Gastroesophageal sphincter (tissue), 4 donors: ENCODE results near the gene MRPL48. TPM values are rescaled to one million over a fixed set of nuclear protein-coding genes. Genes with fewer than 3 reads are reported as not detected.

Source experiments
- ATAC-seq: fragments of 150-250 bp; one replicate; pipeline ENCODE4 v1.9.1; 2016; ENCODE audit warnings: mild to moderate bottlenecking, moderate library complexity
- H3K27ac ChIP-seq, 4 donors: fragments of 200-600 bp; sonication (generic) in 3 of 4; 1 replicate in 3 of 4; 2 replicates in 1 of 4; pipeline ENCODE4 v1.5.1; 2016 to 2019
- H3K27me3 ChIP-seq: fragments of 200-600 bp; sonication (generic); one replicate; pipeline ENCODE4 v1.5.1; 2019
- H3K36me3 ChIP-seq, 2 donors: fragments of 200-600 bp; sonication (generic); one replicate each; pipeline ENCODE4 v1.5.1; 2019; ENCODE audit warnings: control low read depth in 1 of 2
- H3K4me1 ChIP-seq, 3 donors: fragments of 200-600 bp; sonication (generic); 1 replicate in 2 of 3; 2 replicates in 1 of 3; pipeline ENCODE4 v1.5.1; 2016 to 2019; ENCODE audit warnings: control low read depth in 2 of 3
- H3K4me3 ChIP-seq, 2 donors: fragments of 200-600 bp; sonication (generic); one replicate each; pipeline ENCODE4 v1.5.1; 2019; ENCODE audit warnings: mild to moderate bottlenecking in 1 of 2, moderate library complexity in 1 of 2
- H3K9me3 ChIP-seq, 3 donors: fragments of 200-600 bp; sonication (generic); one replicate each; pipeline ENCODE4 v1.5.1; 2017 to 2019; ENCODE audit warnings: control low read depth in 2 of 3
- CTCF ChIP-seq, 4 experiments: fragments of 200-600 bp in 2 of 4; fragments of 450-650 bp in 2 of 4; sonication (generic) in 1 of 4; IDR thresholded peaks; one replicate each; pipeline ENCODE4 v1.5.1; 2017 to 2019; ENCODE audit warnings: antibody characterized with exemption in 4 of 4, mild to moderate bottlenecking in 2 of 4, moderate library complexity in 2 of 4
- EP300 ChIP-seq: sonication (generic); formaldehyde crosslinking; IDR thresholded peaks from one replicate; pipeline ENCODE4 v1.6.1; 2017; ENCODE audit warnings: antibody characterized with exemption, mild to moderate bottlenecking
- POLR2A ChIP-seq, 2 donors: fragments of 450-650 bp; IDR thresholded peaks; one replicate each; pipeline ENCODE4 v1.6.1; 2017; ENCODE audit warnings: antibody characterized with exemption in 2 of 2, mild to moderate bottlenecking in 2 of 2, moderate library complexity in 1 of 2
- POLR2AphosphoS5 ChIP-seq: sonication (generic); formaldehyde crosslinking; IDR thresholded peaks from one replicate; pipeline ENCODE4 v1.6.1; 2017; ENCODE audit warnings: antibody characterized with exemption
- WGBS, 2 donors: methylation state at CpG; one replicate each; pipeline ENCODE4 v1.1.5; 2018; ENCODE audit warnings: low coverage in 1 of 2; 5-methylcytosine and 5-hydroxymethylcytosine counted together
- total RNA-seq, 4 donors: library from RNA; depleted of rRNA; stranded (reverse); fragments of >200 nt; gene quantifications; one replicate each; pipeline ENCODE4 v1.1.0, GENCODE V29; 2016

MRPL48 gene
- total RNA-seq, 4 donors from 2014 or later: 8.8 to 46.2 (median 22.2) TPM

GRCh38 chr11:73889019-73889418, 101.3 kb downstream of the MRPL48 start:
- 20 to 42% methylated on average over 1 of the region's 1 CpG for WGBS, 2 donors
- no peaks in the 10 kb centered on the region for H3K27me3 ChIP-seq
- no peak for ATAC-seq
- H3K27ac ChIP-seq: no peak overlapping the region
- TF ChIP-seq CTCF (IDR thresholded peaks at IDR 0.05): no peak
- TF ChIP-seq POLR2AphosphoS5: no peak
- TF ChIP-seq POLR2A (IDR thresholded peaks at IDR 0.05): no peak
- no peak for TF ChIP-seq EP300
- H3K9me3 ChIP-seq: no peaks in the 10 kb centered on the region
- H3K4me1 ChIP-seq: no peaks in the 10 kb centered on the region
- no peak overlapping the region for H3K4me3 ChIP-seq
- peaks cover 0 to 88% of the 10 kb centered on the region in 2 donors for H3K36me3 ChIP-seq

- H3K9me3 ChIP-seq: no peaks in the 10 kb centered on the region
- H3K27me3 ChIP-seq: no peaks in the 10 kb centered on the region
- H3K4me1 ChIP-seq: no peaks in the 10 kb centered on the region
- no peak overlapping the region for H3K4me3 ChIP-seq
- no peak overlapping the region for H3K27ac ChIP-seq
- TF ChIP-seq EP300 (no peak), POLR2AphosphoS5 (no peak), CTCF (IDR thresholded peaks at IDR 0.05) (no peak), POLR2A (IDR thresholded peaks at IDR 0.05) (no peak)
- no peak for ATAC-seq
- peaks cover 0 to 87% of the 10 kb centered on the region in 2 donors for H3K36me3 ChIP-seq
- 45 to 60% methylated on average over 1 of the region's 1 CpG for WGBS, 2 donors
These were observed 101.9 kb downstream of the MRPL48 start for GRCh38 chr11:73889536-73889935.

GRCh38 chr11:73893041-73893440, 105.4 kb downstream of the MRPL48 start:
- Histone ChIP-seq H3K27me3 (no peaks in the 10 kb centered on the region), H3K36me3 (peaks cover 0 to 66% of the 10 kb centered on the region in 2 donors), H3K27ac (no peak overlapping the region), H3K9me3 (no peaks in the 10 kb centered on the region), H3K4me3 (no peak overlapping the region), H3K4me1 (no peaks in the 10 kb centered on the region)
- TF ChIP-seq POLR2AphosphoS5 (no peak), EP300 (no peak), POLR2A (IDR thresholded peaks at IDR 0.05) (no peak), CTCF (IDR thresholded peaks at IDR 0.05) (no peak)
- WGBS, 2 donors: 90 to 92% methylated on average over 2 to 3 of the region's 3 CpGs
- no peak for ATAC-seq

GRCh38 chr11:73894725-73895335, 107.2 kb downstream of the MRPL48 start:
- TF ChIP-seq EP300 (no peak), POLR2A (IDR thresholded peaks at IDR 0.05) (no peak), CTCF (IDR thresholded peaks at IDR 0.05) (no peak), POLR2AphosphoS5 (no peak)
- no peak for ATAC-seq
- Histone ChIP-seq H3K36me3 (peaks cover 0 to 60% of the 10 kb centered on the region in 2 donors), H3K4me3 (no peak overlapping the region), H3K27me3 (no peaks in the 10 kb centered on the region), H3K4me1 (no peaks in the 10 kb centered on the region), H3K27ac (no peak overlapping the region), H3K9me3 (no peaks in the 10 kb centered on the region)
- WGBS, 2 donors: 68 to 78% methylated on average over 2 to 5 of the region's 5 CpGs

GRCh38 chr11:73902303-73902702, 114.6 kb downstream of the MRPL48 start:
- H3K27me3 ChIP-seq: no peaks in the 10 kb centered on the region
- 88 to 92% methylated on average over 1 of the region's 1 CpG for WGBS, 2 donors
- peaks cover 0 to 78% of the 10 kb centered on the region in 2 donors for H3K36me3 ChIP-seq
- no peaks in the 10 kb centered on the region for H3K4me1 ChIP-seq
- H3K9me3 ChIP-seq: no peaks in the 10 kb centered on the region
- no peak overlapping the region for H3K4me3 ChIP-seq
- H3K27ac ChIP-seq: no peak overlapping the region
- ATAC-seq: no peak
- TF ChIP-seq EP300: no peak
- TF ChIP-seq POLR2A (IDR thresholded peaks at IDR 0.05): no peak
- TF ChIP-seq POLR2AphosphoS5: no peak
- TF ChIP-seq CTCF (IDR thresholded peaks at IDR 0.05): no peak
